SK-N-SH treated with all-trans-retinoic acid at 6 μM for 48 hours (cell line): Measurements from ENCODE around the gene WDR37.
A peak's percentile ranks its signal among the peaks of the same experiment; 100 is the strongest.

Experiments used
- ATAC-seq: fragments of 200-7000 bp; cut with Tn5 transposase; 3 replicates; pipeline ENCODE4 v1.9.1; 2020; ENCODE audit warnings: mild to moderate bottlenecking, moderate library complexity
- ARNTL ChIP-seq: fragments of 450-650 bp; formaldehyde crosslinking; IDR thresholded peaks from 2 replicates; pipeline ENCODE4 v1.5.0; 2020; ENCODE audit warnings: low read depth, mild to moderate bottlenecking, moderate library complexity, borderline replicate concordance
- BACH2 ChIP-seq: fragments of 250-450 bp; sonication (Bioruptor Pico); IDR thresholded peaks from 2 replicates; pipeline ENCODE4 v1.9.0; 2021; ENCODE audit warnings: mild to moderate bottlenecking, borderline replicate concordance
- CREB5 ChIP-seq: fragments of 250-450 bp; sonication (Bioruptor Pico); IDR thresholded peaks from 2 replicates; pipeline ENCODE4 v1.5.1; 2020; ENCODE audit warnings: low read depth, mild to moderate bottlenecking, moderate library complexity
- CSDC2 ChIP-seq: fragments of 250-450 bp; sonication (Bioruptor Pico); IDR thresholded peaks from 2 replicates; pipeline ENCODE4 v1.5.0; 2020; ENCODE audit warnings: mild to moderate bottlenecking, moderate library complexity
- ESRRG ChIP-seq: fragments of 250-450 bp; sonication (Bioruptor Pico); IDR thresholded peaks from 2 replicates; pipeline ENCODE4 v1.6.1; 2021; ENCODE audit warnings: mild to moderate bottlenecking
- ISL1 ChIP-seq: fragments of 250-450 bp; sonication (Bioruptor Pico); IDR thresholded peaks from 2 replicates; pipeline ENCODE4 v2.1.2; 2022; ENCODE audit warnings: mild to moderate bottlenecking, moderate library complexity
- PPARA ChIP-seq: fragments of 250-450 bp; sonication (Bioruptor Pico); IDR thresholded peaks from 2 replicates; pipeline ENCODE4 v1.5.0; 2020; ENCODE audit warnings: mild to moderate bottlenecking, borderline replicate concordance
- RARB ChIP-seq: fragments of 250-450 bp; sonication (Bioruptor Pico); IDR thresholded peaks from 2 replicates; pipeline ENCODE4 v1.8.0; 2021; ENCODE audit warnings: mild to moderate bottlenecking, moderate library complexity
- SNAI2 ChIP-seq: fragments of 250-450 bp; sonication (Bioruptor Pico); IDR thresholded peaks from 2 replicates; pipeline ENCODE4 v1.5.0; 2020; ENCODE audit warnings: mild to moderate bottlenecking, moderate library complexity
- TOX ChIP-seq: fragments of 250-450 bp; sonication (Bioruptor Pico); IDR thresholded peaks from 2 replicates; pipeline ENCODE4 v1.8.0; 2021; ENCODE audit warnings: mild to moderate bottlenecking, moderate library complexity, borderline replicate concordance
- ZC3H10 ChIP-seq: fragments of 250-450 bp; sonication (Bioruptor Pico); IDR thresholded peaks from 2 replicates; pipeline ENCODE4 v1.5.1; 2021; ENCODE audit warnings: mild to moderate bottlenecking, moderate library complexity
- ZFP3 ChIP-seq: fragments of 250-450 bp; sonication (Bioruptor Pico); IDR thresholded peaks from 2 replicates; pipeline ENCODE4 v1.5.0; 2020; ENCODE audit warnings: mild to moderate bottlenecking, moderate library complexity
- ZFP30 ChIP-seq: fragments of 450-650 bp; formaldehyde crosslinking; IDR thresholded peaks from 2 replicates; pipeline ENCODE4 v1.5.0; 2022; ENCODE audit warnings: mild to moderate bottlenecking, moderate library complexity
- ZNF565 ChIP-seq: fragments of 450-650 bp; formaldehyde crosslinking; conservative IDR thresholded peaks from 2 replicates; pipeline ENCODE4 v1.5.0; 2020; ENCODE audit warnings: low read depth, mild to moderate bottlenecking, moderate library complexity
- ZNF70 ChIP-seq: fragments of 450-650 bp; formaldehyde crosslinking; IDR thresholded peaks from 2 replicates; pipeline ENCODE4 v1.5.0; 2020; ENCODE audit warnings: mild to moderate bottlenecking, moderate library complexity
- ZNF8 ChIP-seq: fragments of 450-650 bp; formaldehyde crosslinking; IDR thresholded peaks from 2 replicates; pipeline ENCODE4 v1.5.0; 2020; ENCODE audit warnings: mild to moderate bottlenecking, moderate library complexity
- TF ChIP-seq, protein P1 (sequence below): fragments of 250-450 bp; sonication (Bioruptor Pico); IDR thresholded peaks from 2 replicates; pipeline ENCODE4 v1.8.0; 2020; ENCODE audit warnings: mild to moderate bottlenecking, moderate library complexity, borderline replicate concordance
- TF ChIP-seq, protein P2 (sequence below): fragments of 250-450 bp; sonication (Bioruptor Pico); IDR thresholded peaks from 2 replicates; pipeline ENCODE4 v1.5.1; 2021; ENCODE audit warnings: mild to moderate bottlenecking, moderate library complexity
- TF ChIP-seq, protein P3 (sequence below): fragments of 250-450 bp; sonication (Bioruptor Pico); IDR thresholded peaks from 2 replicates; pipeline ENCODE4 v1.5.0; 2020; ENCODE audit warnings: mild to moderate bottlenecking, moderate library complexity
- TF ChIP-seq, protein P4 (sequence below): fragments of 250-450 bp; sonication (Bioruptor Pico); IDR thresholded peaks from 2 replicates; pipeline ENCODE4 v1.8.0; 2021; ENCODE audit warnings: low read depth, mild to moderate bottlenecking, moderate library complexity, borderline replicate concordance

The WDR37 gene

GRCh38 chr10:1109795-1110673 is 53.8 kb downstream of the WDR37 start:
- peak; percentile 96 for ATAC-seq
- no peak for TF ChIP-seq ESRRG
- TF ChIP-seq TOX (CRISPR knock-in tag) = no peak
- no peak for TF ChIP-seq CREB5 (CRISPR knock-in tag)
- TF ChIP-seq ZNF565 (CRISPR knock-in tag) = no peak
- TF ChIP-seq ISL1 (CRISPR knock-in tag) = no peak
- no peak for TF ChIP-seq CSDC2 (CRISPR knock-in tag)
- TF ChIP-seq ZFP3 (CRISPR knock-in tag) = no peak
- no peak for TF ChIP-seq BACH2 (CRISPR knock-in tag)
- no peak for TF ChIP-seq ZFP30 (CRISPR knock-in tag)
- TF ChIP-seq, protein P1, sequence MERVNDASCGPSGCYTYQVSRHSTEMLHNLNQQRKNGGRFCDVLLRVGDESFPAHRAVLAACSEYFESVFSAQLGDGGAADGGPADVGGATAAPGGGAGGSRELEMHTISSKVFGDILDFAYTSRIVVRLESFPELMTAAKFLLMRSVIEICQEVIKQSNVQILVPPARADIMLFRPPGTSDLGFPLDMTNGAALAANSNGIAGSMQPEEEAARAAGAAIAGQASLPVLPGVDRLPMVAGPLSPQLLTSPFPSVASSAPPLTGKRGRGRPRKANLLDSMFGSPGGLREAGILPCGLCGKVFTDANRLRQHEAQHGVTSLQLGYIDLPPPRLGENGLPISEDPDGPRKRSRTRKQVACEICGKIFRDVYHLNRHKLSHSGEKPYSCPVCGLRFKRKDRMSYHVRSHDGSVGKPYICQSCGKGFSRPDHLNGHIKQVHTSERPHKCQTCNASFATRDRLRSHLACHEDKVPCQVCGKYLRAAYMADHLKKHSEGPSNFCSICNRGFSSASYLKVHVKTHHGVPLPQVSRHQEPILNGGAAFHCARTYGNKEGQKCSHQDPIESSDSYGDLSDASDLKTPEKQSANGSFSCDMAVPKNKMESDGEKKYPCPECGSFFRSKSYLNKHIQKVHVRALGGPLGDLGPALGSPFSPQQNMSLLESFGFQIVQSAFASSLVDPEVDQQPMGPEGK (CRISPR knock-in tag) = no peak
- TF ChIP-seq ZC3H10 (CRISPR knock-in tag) = no peak
- TF ChIP-seq ZNF8 = no peak
- no peak for TF ChIP-seq SNAI2 (CRISPR knock-in tag)
- no peak for TF ChIP-seq ZNF70 (CRISPR knock-in tag)
- TF ChIP-seq, protein P2, sequence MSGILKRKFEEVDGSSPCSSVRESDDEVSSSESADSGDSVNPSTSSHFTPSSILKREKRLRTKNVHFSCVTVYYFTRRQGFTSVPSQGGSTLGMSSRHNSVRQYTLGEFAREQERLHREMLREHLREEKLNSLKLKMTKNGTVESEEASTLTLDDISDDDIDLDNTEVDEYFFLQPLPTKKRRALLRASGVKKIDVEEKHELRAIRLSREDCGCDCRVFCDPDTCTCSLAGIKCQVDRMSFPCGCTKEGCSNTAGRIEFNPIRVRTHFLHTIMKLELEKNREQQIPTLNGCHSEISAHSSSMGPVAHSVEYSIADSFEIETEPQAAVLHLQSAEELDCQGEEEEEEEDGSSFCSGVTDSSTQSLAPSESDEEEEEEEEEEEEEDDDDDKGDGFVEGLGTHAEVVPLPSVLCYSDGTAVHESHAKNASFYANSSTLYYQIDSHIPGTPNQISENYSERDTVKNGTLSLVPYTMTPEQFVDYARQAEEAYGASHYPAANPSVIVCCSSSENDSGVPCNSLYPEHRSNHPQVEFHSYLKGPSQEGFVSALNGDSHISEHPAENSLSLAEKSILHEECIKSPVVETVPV (CRISPR knock-in tag) = no peak
- TF ChIP-seq, protein P3, sequence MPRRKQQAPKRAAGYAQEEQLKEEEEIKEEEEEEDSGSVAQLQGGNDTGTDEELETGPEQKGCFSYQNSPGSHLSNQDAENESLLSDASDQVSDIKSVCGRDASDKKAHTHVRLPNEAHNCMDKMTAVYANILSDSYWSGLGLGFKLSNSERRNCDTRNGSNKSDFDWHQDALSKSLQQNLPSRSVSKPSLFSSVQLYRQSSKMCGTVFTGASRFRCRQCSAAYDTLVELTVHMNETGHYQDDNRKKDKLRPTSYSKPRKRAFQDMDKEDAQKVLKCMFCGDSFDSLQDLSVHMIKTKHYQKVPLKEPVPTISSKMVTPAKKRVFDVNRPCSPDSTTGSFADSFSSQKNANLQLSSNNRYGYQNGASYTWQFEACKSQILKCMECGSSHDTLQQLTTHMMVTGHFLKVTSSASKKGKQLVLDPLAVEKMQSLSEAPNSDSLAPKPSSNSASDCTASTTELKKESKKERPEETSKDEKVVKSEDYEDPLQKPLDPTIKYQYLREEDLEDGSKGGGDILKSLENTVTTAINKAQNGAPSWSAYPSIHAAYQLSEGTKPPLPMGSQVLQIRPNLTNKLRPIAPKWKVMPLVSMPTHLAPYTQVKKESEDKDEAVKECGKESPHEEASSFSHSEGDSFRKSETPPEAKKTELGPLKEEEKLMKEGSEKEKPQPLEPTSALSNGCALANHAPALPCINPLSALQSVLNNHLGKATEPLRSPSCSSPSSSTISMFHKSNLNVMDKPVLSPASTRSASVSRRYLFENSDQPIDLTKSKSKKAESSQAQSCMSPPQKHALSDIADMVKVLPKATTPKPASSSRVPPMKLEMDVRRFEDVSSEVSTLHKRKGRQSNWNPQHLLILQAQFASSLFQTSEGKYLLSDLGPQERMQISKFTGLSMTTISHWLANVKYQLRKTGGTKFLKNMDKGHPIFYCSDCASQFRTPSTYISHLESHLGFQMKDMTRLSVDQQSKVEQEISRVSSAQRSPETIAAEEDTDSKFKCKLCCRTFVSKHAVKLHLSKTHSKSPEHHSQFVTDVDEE (CRISPR knock-in tag) = no peak
- TF ChIP-seq, protein P4, sequence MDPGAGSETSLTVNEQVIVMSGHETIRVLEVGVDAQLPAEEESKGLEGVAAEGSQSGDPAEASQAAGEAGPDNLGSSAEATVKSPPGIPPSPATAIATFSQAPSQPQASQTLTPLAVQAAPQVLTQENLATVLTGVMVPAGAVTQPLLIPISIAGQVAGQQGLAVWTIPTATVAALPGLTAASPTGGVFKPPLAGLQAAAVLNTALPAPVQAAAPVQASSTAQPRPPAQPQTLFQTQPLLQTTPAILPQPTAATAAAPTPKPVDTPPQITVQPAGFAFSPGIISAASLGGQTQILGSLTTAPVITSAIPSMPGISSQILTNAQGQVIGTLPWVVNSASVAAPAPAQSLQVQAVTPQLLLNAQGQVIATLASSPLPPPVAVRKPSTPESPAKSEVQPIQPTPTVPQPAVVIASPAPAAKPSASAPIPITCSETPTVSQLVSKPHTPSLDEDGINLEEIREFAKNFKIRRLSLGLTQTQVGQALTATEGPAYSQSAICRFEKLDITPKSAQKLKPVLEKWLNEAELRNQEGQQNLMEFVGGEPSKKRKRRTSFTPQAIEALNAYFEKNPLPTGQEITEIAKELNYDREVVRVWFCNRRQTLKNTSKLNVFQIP = no peak

- no peak; the same call in 2 of the 3 replicates for ATAC-seq
- no peak for TF ChIP-seq ISL1 (CRISPR knock-in tag)
- TF ChIP-seq, protein P1 (CRISPR knock-in tag) = no peak
- TF ChIP-seq, protein P3 (CRISPR knock-in tag) = no peak
- TF ChIP-seq TOX (CRISPR knock-in tag) = no peak
- TF ChIP-seq SNAI2 (CRISPR knock-in tag) = no peak
- TF ChIP-seq CSDC2 (CRISPR knock-in tag) = no peak
- no peak for TF ChIP-seq ZNF70 (CRISPR knock-in tag)
- TF ChIP-seq ZNF565 (CRISPR knock-in tag) = no peak
- TF ChIP-seq ARNTL (CRISPR knock-in tag) = no peak
- TF ChIP-seq RARB (CRISPR knock-in tag) = no peak
- no peak for TF ChIP-seq PPARA (CRISPR knock-in tag)
Measured at GRCh38 chr10:1110674-1111119, 54.5 kb downstream of the WDR37 start.
